ENCODE results near the gene ZC3H7A.

- TF ChIP-seq, protein P1, sequence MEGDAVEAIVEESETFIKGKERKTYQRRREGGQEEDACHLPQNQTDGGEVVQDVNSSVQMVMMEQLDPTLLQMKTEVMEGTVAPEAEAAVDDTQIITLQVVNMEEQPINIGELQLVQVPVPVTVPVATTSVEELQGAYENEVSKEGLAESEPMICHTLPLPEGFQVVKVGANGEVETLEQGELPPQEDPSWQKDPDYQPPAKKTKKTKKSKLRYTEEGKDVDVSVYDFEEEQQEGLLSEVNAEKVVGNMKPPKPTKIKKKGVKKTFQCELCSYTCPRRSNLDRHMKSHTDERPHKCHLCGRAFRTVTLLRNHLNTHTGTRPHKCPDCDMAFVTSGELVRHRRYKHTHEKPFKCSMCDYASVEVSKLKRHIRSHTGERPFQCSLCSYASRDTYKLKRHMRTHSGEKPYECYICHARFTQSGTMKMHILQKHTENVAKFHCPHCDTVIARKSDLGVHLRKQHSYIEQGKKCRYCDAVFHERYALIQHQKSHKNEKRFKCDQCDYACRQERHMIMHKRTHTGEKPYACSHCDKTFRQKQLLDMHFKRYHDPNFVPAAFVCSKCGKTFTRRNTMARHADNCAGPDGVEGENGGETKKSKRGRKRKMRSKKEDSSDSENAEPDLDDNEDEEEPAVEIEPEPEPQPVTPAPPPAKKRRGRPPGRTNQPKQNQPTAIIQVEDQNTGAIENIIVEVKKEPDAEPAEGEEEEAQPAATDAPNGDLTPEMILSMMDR (conservative IDR thresholded peaks at IDR 0.05; ENCODE audit: low read length) = no peak
- TF ChIP-seq EZH2phosphoT487 (IDR thresholded peaks at IDR 0.05; ENCODE audit: borderline replicate concordance, low read depth, low read length) = no peak
Observed at GRCh38 chr16:11794447-11794846, 2.6 kb downstream of the ZC3H7A start.
